ENCODE results near the gene MCEMP1. TPM values are rescaled to one million over a fixed set of nuclear protein-coding genes. Genes with fewer than 3 reads are reported as not detected.
A peak's percentile ranks its signal among the peaks of the same experiment; 100 is the strongest.

MCEMP1 gene
- total RNA-seq, 1 experiment from 2014 or later = 0.44 TPM

DNA sequence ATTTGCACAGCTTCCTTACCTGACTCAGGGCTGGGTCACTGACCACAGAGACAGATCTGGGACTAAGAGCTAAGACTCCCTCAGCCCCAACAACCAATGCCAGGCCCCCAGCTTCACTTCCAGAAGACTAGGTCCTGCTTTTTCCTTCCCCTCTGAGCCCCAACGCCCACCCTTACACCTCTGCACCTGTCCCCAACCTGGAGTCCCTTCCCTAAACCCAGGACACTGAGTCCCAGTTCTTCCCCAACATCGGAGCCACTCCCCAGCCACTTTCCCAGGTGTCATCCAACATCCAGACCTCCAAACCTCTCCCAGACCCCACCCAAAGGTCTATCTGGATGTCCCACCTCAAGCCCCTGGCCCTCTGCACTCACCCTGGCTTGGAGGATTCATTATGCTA lies 22.1 kb downstream of the MCEMP1 start:
- no peak overlapping the region for H3K27ac Mint-ChIP-seq (ENCODE audit: low read depth, unreplicated experiment)
- H3K36me3 Mint-ChIP-seq (ENCODE audit: insufficient read depth, unreplicated experiment) = peaks cover 6% of the 10 kb centered on the region
- peaks cover 59% of the 10 kb centered on the region for H3K27me3 Mint-ChIP-seq (ENCODE audit: insufficient read depth, unreplicated experiment)
- H3K4me1 Mint-ChIP-seq (ENCODE audit: insufficient read depth, unreplicated experiment) = peaks cover 10% of the 10 kb centered on the region
- TF ChIP-seq, protein P1, sequence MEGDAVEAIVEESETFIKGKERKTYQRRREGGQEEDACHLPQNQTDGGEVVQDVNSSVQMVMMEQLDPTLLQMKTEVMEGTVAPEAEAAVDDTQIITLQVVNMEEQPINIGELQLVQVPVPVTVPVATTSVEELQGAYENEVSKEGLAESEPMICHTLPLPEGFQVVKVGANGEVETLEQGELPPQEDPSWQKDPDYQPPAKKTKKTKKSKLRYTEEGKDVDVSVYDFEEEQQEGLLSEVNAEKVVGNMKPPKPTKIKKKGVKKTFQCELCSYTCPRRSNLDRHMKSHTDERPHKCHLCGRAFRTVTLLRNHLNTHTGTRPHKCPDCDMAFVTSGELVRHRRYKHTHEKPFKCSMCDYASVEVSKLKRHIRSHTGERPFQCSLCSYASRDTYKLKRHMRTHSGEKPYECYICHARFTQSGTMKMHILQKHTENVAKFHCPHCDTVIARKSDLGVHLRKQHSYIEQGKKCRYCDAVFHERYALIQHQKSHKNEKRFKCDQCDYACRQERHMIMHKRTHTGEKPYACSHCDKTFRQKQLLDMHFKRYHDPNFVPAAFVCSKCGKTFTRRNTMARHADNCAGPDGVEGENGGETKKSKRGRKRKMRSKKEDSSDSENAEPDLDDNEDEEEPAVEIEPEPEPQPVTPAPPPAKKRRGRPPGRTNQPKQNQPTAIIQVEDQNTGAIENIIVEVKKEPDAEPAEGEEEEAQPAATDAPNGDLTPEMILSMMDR (IDR thresholded peaks at IDR 0.05; ENCODE audit: unreplicated experiment) = no peak
- intact Hi-C loops (cut with micrococcal nuclease) = no loop called here
- CTCF ChIA-PET = interaction anchor here (0.6 to 2.2 kb wide), 4 partner anchors 18 to 158 kb away, joined by 3 to 8 read pairs (median 4); partner anchors contain the start of gene TRAPPC5
- no TSS peak for BruUV-seq (replicated peaks)
- no peak for DNase-seq (ENCODE audit: unreplicated experiment)
- no peaks in the 10 kb centered on the region for H3K9me3 Mint-ChIP-seq (ENCODE audit: unreplicated experiment)
- POLR2A ChIA-PET = interaction anchor here (0.6 kb wide), 1 partner anchor 102 kb away, joined by 3 read pairs; no protein-coding TSS in a partner anchor
- H3K4me3 Mint-ChIP-seq (ENCODE audit: unreplicated experiment) = no peak overlapping the region

DNA sequence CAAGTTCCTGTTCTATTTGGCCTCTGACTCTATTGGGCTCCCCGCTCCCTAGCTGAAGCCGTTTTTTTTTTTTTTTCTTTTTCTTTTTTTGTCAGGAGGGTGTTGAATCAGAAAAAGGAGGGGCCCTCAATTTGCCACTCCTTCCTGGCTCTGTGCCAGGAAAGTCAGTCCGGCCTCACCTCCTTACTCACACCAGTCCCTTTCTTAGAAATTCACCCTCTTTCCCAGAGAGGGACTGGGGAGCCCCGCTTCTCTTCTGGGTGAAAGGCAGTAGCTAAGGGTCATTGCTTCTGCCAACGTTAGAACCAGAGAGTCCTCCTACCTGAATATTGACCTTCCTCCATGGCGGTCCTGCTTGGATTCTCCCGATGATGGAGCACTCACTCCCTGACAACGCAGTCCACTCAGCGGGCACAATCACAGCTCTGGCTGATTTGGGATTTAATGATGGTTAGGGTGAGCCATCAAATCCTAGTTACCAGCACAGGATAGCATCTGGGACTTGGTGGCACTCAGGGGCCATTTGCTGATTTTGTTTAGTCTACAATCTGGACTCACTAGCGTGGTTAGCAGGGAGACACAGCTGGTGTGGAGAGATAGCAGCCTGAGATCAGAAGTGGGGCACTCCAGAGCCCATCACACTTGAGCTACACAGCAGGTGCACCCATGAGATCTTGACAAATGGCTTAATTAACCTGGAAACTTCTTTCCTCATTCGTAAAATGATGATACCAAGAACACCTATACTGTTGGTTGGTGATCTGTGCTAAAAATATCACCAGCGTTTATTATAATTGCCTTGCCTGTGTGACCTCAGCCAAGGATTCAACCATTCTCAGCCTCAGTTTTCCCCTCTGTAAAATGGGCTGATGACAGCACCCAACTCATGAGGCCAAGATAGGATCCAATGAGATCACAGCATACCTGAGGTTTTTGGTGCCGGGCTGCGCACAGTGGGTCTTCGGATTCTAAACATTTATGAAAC lies 22.8 kb downstream of the MCEMP1 start:
- Mint-ChIP-seq H3K9me3 (ENCODE audit: unreplicated experiment) (no peaks in the 10 kb centered on the region), H3K27me3 (ENCODE audit: insufficient read depth, unreplicated experiment) (peaks cover 63% of the 10 kb centered on the region), H3K27ac (ENCODE audit: low read depth, unreplicated experiment) (no peak overlapping the region), H3K4me3 (ENCODE audit: unreplicated experiment) (no peak overlapping the region), H3K4me1 (ENCODE audit: insufficient read depth, unreplicated experiment) (peaks cover 10% of the 10 kb centered on the region), H3K36me3 (ENCODE audit: insufficient read depth, unreplicated experiment) (peaks cover 6% of the 10 kb centered on the region)
- POLR2A ChIA-PET = interaction anchor here (0.6 kb wide), 1 partner anchor 102 kb away, joined by 3 read pairs; no protein-coding TSS in a partner anchor
- DNase-seq (ENCODE audit: unreplicated experiment) = peak; percentile 21
- BruUV-seq (replicated peaks) = no TSS peak
- intact Hi-C loops (cut with micrococcal nuclease) = no loop called here
- TF ChIP-seq, protein P1 (IDR thresholded peaks at IDR 0.05; ENCODE audit: unreplicated experiment) = no peak
- CTCF ChIA-PET = interaction anchor here (0.7 to 1.2 kb wide), 2 partner anchors 22 to 158 kb away, joined by 3 to 4 read pairs; no protein-coding TSS in a partner anchor

DNA sequence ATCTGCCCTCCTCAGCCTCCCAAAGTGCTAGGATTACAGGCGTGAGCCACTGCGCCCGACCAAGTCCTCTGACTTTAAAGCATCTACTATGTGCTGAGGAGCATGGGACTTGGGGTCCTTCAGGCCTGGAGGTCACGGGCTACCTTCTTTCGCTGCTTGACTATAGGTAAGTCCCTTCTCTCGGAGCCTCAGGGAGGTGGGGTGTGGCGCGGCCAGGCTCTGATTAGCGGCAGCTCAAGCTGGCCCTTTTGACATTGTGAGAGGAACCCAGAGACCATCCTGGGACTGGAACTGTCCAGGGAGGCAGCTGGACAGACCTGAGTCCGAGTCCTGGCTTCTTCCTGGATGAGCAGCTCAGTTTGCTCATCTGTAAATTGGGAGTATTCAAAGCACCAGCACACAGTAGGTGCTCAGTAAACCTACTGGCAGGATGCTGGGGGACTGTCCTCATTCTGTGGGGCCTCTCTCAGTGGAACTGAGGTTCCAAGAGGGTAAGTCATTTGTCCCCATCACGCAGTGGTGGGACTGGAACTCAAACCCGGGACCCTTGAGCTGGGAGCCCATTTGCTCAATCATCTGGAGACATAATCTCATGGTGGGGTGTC lies 24.3 kb downstream of the MCEMP1 start:
- intact Hi-C loops (cut with micrococcal nuclease) = no loop called here
- peaks cover 6% of the 10 kb centered on the region for H3K36me3 Mint-ChIP-seq (ENCODE audit: insufficient read depth, unreplicated experiment)
- no peaks in the 10 kb centered on the region for H3K9me3 Mint-ChIP-seq (ENCODE audit: unreplicated experiment)
- H3K4me1 Mint-ChIP-seq (ENCODE audit: insufficient read depth, unreplicated experiment) = peaks cover 10% of the 10 kb centered on the region
- TF ChIP-seq, protein P1 (IDR thresholded peaks at IDR 0.05; ENCODE audit: unreplicated experiment) = no peak
- no peak overlapping the region for H3K27ac Mint-ChIP-seq (ENCODE audit: low read depth, unreplicated experiment)
- ChIA-PET CTCF (interaction anchor here (0.6 to 0.7 kb wide), 2 partner anchors 68 to 151 kb away, joined by 3 to 4 read pairs; partner anchors contain the start of gene PCP2), POLR2A (interaction anchor here (0.5 kb wide), 1 partner anchor 130 kb away, joined by 3 read pairs; no protein-coding TSS in a partner anchor)
- H3K27me3 Mint-ChIP-seq (ENCODE audit: insufficient read depth, unreplicated experiment) = peaks cover 62% of the 10 kb centered on the region
- no TSS peak for BruUV-seq (replicated peaks)
- no peak overlapping the region for H3K4me3 Mint-ChIP-seq (ENCODE audit: unreplicated experiment)
- no peak for DNase-seq (ENCODE audit: unreplicated experiment)

Measured in MCF 10A (cell line).